HS-5 (cell line): Measurements from ENCODE around the gene ALDH8A1.

ENCODE experiments used
- DNase-seq: peaks from one replicate; pipeline ENCODE4 v3.0.0-alpha.2; 2012; ENCODE audit warnings: low read depth

ALDH8A1 gene

GRCh38 chr6:134951494-134952263 is 1.8 kb upstream of the ALDH8A1 start:
- DNase-seq = no peak

- no peak for DNase-seq
Measured at GRCh38 chr6:134950482-134950881, 581 bp upstream of the ALDH8A1 start.

DNA sequence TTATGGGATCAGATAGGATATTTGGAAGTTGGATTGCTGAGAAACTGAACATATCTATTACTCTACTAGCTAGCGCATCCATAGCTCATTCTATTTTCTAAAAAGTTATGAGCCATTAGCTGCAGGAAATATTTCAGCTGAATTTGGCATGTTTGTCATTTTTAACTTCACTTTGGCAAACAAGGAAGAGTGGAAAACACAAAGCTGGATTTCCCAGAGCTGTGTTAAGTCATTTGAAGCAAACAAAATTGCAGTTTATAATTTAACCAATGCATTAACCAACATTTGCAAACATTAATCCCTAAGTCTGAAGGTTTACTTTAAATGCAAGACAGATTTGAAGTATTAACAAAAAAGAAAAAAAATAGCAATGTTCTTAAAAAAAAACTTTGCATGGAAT is 1.2 kb downstream of the ALDH8A1 start:
- DNase-seq = no peak

DNA sequence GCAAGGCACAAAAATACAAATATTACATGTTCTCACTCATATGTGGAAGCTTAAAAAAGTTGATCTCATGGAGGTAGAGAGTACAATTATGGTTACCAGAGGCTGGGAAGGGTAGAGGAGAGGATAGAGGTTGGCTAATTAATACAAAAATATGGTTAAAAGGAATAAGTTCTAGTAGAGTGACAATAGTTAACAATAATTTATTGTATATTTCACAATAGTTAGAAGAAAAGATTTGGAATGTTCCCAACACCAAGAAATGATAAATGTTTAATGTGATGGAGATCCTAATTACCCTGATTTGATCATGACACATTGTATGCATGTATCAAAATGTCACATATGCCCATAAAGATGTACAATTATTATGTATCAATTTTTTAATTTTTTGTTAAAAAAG is 1.8 kb downstream of the ALDH8A1 start:
- no peak for DNase-seq

GRCh38 chr6:134945045-134945444 is 4.9 kb downstream of the ALDH8A1 start:
- no peak for DNase-seq

DNA sequence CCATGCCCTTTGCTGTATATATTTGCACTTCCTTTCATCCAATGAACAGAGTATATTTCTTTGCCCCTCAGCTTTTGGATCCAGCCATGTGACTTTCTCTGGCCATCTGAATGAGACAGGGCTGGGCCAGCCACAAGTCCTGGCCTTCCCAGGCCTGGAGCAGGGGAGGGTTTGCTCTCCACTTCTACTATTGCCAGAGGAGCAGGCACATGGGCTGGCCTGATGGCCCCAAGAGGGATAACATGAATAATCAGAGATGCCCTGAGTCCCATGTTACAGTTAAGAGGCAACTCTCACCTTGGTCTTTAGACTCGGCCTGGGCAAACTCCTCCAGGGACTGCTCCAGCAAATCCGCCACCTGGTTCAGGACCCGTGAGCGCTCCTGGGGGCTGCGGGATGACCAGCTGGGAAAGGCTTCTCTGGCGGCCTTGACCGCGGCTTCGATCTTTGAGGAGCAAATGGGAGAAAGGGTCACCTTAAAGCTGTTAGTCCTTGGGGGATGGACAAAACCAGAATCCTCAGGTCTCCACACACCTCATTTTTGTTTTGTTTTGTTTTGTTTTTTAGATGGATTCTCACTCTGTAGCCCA is 6.3 kb downstream of the ALDH8A1 start:
- DNase-seq = no peak

DNA sequence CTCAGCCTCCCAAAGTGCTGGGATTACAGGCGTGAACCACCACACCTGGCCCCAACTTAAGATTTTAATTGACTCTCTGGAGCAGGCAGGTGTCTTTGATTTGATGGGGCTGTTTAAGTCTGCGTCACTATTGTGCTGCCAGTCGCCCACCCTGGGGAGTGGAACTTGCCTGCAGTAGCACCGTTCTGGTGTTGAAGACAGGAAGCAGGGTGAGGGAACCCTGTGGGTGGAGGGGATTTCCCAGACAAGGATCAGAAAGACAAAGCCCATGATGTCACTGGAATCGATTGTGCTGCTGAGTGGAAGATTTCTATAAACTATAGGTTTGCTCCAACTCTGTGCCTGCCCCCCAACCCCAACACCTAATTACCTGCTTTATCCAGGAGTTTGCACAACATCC is 11.0 kb downstream of the ALDH8A1 start:
- DNase-seq = no peak

GRCh38 chr6:134937426-134937825 is 12.5 kb downstream of the ALDH8A1 start:
- DNase-seq = no peak

GRCh38 chr6:134936931-134937330 is 13.0 kb downstream of the ALDH8A1 start:
- DNase-seq = peak; percentile 60

- no peak for DNase-seq
Measured at GRCh38 chr6:134936476-134936875, 13.4 kb downstream of the ALDH8A1 start.

DNA sequence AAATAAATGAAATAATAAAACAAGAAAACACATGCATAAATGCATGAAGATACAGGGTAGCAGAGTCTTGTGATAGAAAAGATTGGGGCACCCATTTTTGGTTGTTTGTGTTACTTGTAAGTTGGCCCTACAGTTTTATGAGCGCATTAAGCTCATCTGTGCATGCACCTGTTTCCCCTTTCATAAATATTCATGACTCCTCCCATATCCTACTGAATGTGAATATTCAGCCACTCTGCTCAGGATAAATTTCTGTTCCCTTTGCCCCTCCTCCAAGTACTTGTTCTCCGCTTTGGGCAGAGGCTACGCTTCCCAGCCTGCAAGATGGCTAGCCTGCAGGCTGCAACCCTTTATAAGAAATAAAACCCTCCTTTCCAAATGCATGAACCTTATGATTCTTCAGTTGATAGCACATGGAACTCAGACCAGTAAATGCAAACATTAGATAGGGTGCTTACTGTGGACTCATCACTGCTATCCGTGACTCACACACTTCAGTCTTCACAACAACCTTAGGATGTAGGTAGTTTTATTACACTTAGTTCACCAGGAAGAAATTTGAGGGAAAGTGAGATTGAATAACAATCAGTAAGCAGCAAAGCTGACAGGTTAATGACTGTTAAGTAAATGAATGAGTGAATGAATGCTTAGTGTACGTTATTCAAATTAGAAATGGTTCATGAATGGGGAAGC is 15.0 kb downstream of the ALDH8A1 start:
- no peak for DNase-seq

GRCh38 chr6:134932535-134933470 is 17.1 kb downstream of the ALDH8A1 start:
- DNase-seq = no peak

- DNase-seq = no peak
Measured at GRCh38 chr6:134932098-134932497, 17.8 kb downstream of the ALDH8A1 start.

- no peak for DNase-seq
Measured at GRCh38 chr6:134930463-134930862, 19.4 kb downstream of the ALDH8A1 start.

DNA sequence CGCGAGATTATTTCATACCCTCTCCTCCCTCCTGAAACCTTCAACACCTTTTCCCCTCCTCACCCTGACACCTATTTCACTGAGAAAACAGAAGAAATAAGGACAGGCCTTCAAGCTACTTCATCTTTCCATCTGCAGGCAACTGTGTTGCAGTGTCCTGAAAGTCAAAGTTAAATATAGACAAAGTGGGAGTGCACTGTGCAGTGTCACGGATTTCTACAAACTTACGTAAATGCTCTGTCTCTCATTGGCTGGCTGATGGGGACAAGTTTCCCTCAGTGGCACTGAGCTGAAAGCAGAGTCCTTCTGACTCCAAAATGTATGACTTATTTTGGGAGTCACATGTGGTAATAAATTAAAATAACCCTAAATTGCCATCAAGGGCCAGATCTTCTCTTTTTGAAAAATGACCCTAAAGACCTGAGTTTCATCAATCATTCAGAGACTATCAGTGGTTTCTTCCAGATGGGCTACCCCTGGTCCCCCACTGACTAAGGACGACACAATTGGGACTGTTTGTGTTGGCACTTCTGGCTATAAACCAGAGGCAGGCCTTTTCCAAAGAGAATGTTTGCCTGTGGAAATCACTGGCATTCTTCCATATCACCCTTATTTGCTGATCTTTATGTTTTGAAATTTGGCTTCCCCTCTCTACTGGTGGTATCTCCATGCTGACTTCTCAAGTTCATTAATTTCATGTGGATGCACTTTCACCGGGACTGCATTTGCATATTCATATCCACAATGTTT is 21.6 kb downstream of the ALDH8A1 start:
- DNase-seq = no peak

- DNase-seq = peak; percentile 84
Measured at GRCh38 chr6:134925800-134926199, 24.1 kb downstream of the ALDH8A1 start.

GRCh38 chr6:134921721-134922261 is 28.1 kb downstream of the ALDH8A1 start:
- DNase-seq = no peak

GRCh38 chr6:134921276-134921675 is 28.6 kb downstream of the ALDH8A1 start:
- no peak for DNase-seq

- no peak for DNase-seq
Measured at GRCh38 chr6:134920422-134920821, 29.5 kb downstream of the ALDH8A1 start.

DNA sequence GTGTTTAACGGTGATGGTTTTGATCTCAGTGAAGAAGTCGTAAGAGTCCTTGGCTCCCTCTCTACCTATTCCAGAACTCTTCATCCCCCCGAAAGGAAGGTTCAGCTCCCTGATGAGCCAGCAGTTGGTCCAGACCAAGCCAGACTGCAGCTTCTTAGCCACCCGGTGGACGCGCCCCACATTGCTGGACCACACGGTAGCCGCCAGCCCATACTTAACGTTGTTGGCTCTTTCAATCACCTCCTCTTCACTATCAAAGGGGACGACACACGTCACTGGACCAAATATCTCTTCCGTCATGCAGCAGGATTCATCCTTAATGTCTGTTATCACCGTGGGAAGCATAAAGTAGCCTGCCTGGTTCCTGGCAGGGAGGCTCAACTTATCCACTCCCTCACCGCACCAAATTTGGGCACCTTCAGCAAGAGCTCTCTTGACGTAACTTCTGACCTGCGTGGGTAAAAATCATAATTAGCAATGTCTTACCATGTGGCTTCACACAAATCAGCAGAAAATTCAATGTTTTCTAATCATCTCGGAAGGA is 31.4 kb downstream of the ALDH8A1 start:
- DNase-seq = no peak

- peak; percentile 71 for DNase-seq
Measured at GRCh38 chr6:134911547-134911946, 38.4 kb downstream of the ALDH8A1 start.
